ENCODE measurements around the gene ST7. TPM values are rescaled to one million over a fixed set of nuclear protein-coding genes. Genes with fewer than 3 reads are reported as not detected.

The ST7 gene
- total and polyA plus RNA-seq, 2 of the 13 experiments (the other 11 are each of a cell fraction or from before 2014, with no cell fraction given) = 17.3 to 23.5 TPM

- no peak for TF ChIP-seq GMEB1 (CRISPR knock-in tag; IDR thresholded peaks at IDR 0.05; ENCODE audit: borderline replicate concordance)
- no peak for TF ChIP-seq TEF (CRISPR knock-in tag; IDR thresholded peaks at IDR 0.05)
- no peak for TF ChIP-seq TBP (CRISPR knock-in tag; IDR thresholded peaks at IDR 0.05)
- no peak for TF ChIP-seq MZF1 (CRISPR knock-in tag; IDR thresholded peaks at IDR 0.05; ENCODE audit: borderline replicate concordance)
- TF ChIP-seq ZFAT (CRISPR knock-in tag; conservative IDR thresholded peaks at IDR 0.05) = no peak
Observed at GRCh38 chr7:117134411-117134810, 181.1 kb downstream of the ST7 start (continued).

GRCh38 chr7:117134889-117135552 is 181.7 kb downstream of the ST7 start:
- in situ Hi-C loops (cut with HindIII; ENCODE audit: extremely low pct_ligation_motif_present, low pct_unique_long_range_greater_than_20kb) (no loop called here), intact Hi-C loops (cut with micrococcal nuclease; ENCODE audit: unreplicated experiment) (no loop called here)
- FAIRE-seq (no peak), DNase-seq (ENCODE audit: low spot score) (no peak), ATAC-seq (no peak)
- ChIA-PET POLR2A (no interaction called here), CTCF (ENCODE audit: low intra/inter-chr PET ratio, low total read pairs) (no interaction called here)
- H3K27ac ChIP-seq (ENCODE audit: extremely low read length, insufficient read depth, low read length) = no peak overlapping the region
- no peak overlapping the region for H3K4me2 ChIP-seq (ENCODE audit: low read depth, low read length)
- 91% methylated on average over 2 of the region's 2 CpGs for WGBS (ENCODE audit: low lambda C conversion rate)
- BruUV-seq (replicated peaks) = no TSS peak
- H3K4me1 ChIP-seq (ENCODE audit: insufficient read depth, low read length) = no peaks in the 10 kb centered on the region
- H3K27me3 ChIP-seq (ENCODE audit: control insufficient read depth in 1 of 2, insufficient read depth in 2 of 2, low read length in 2 of 2) = no peaks in the 10 kb centered on the region
- no peak overlapping the region for H3K4me3 ChIP-seq (replicated peaks in 1 of 3; ENCODE audit: insufficient read depth in 1 of 3, low read depth in 2 of 3, low read length in 3 of 3)
- H4K20me1 ChIP-seq (ENCODE audit: insufficient read depth, low read length) = no peaks in the 10 kb centered on the region
- peaks cover 8 to 26% of the 10 kb centered on the region in 2 experiments for H3K36me3 ChIP-seq (replicated peaks in 1 of 2; ENCODE audit: control insufficient read depth in 1 of 2, insufficient read depth in 2 of 2, low read length in 2 of 2)
- H2AFZ ChIP-seq (ENCODE audit: low read length) = no peak overlapping the region
- H3K9ac ChIP-seq (ENCODE audit: insufficient read depth, low read depth, low read length) = no peak overlapping the region
- no peaks in the 10 kb centered on the region for H3K79me2 ChIP-seq (ENCODE audit: insufficient read depth, low read length)
- no peaks in the 10 kb centered on the region for H3K9me3 ChIP-seq (ENCODE audit: low read length)
- TF ChIP-seq CENPX (CRISPR knock-in tag; IDR thresholded peaks at IDR 0.05) = no peak
- no peak for TF ChIP-seq ZBTB34 (CRISPR knock-in tag; IDR thresholded peaks at IDR 0.05)
- TF ChIP-seq NFYC (CRISPR knock-in tag; IDR thresholded peaks at IDR 0.05) = no peak
- no peak for TF ChIP-seq POLR2G (IDR thresholded peaks at IDR 0.05; ENCODE audit: low read depth, low read length)
- no peak for TF ChIP-seq HMG20B (CRISPR knock-in tag; conservative IDR thresholded peaks at IDR 0.05)
- TF ChIP-seq SMAD1 (CRISPR knock-in tag; IDR thresholded peaks at IDR 0.05; ENCODE audit: borderline replicate concordance, low read depth) = no peak
- no peak for TF ChIP-seq ZNF12 (CRISPR knock-in tag; IDR thresholded peaks at IDR 0.05)
- TF ChIP-seq ZNF629 (CRISPR knock-in tag; conservative IDR thresholded peaks at IDR 0.05) = no peak
- TF ChIP-seq ZNF704 (CRISPR knock-in tag; IDR thresholded peaks at IDR 0.05; ENCODE audit: borderline replicate concordance) = no peak
- TF ChIP-seq DMAP1 (CRISPR knock-in tag; IDR thresholded peaks at IDR 0.05) = no peak
- no peak for TF ChIP-seq TMF1 (CRISPR knock-in tag; IDR thresholded peaks at IDR 0.05; ENCODE audit: low read depth)
- TF ChIP-seq ZNF710 (CRISPR knock-in tag; IDR thresholded peaks at IDR 0.05; ENCODE audit: borderline replicate concordance) = no peak
